HG02981 (cell line): ENCODE measurements around the gene FUNDC1.
"Not testable (repeated sequence)": the region's sequence is repeated elsewhere in the genome, so short reads cannot be mapped to it uniquely, and the experiment has no call there.

ENCODE experiments used
- ATAC-seq: cut with Tn5 transposase; IDR thresholded peaks from one replicate; pipeline ENCODE4 v1.9.1; 2021; ENCODE audit warnings: mild to moderate bottlenecking, moderate library complexity; ENCODE audit not compliant: unreplicated experiment

The FUNDC1 gene

GRCh38 chrX:44542567-44543325 is at the start of gene FUNDC1:
FUNDC1 (minus strand) TSS chrX:44542859; CDS start chrX:44542832, 27 bp downstream.
- ATAC-seq, result peak; percentile 95

- ATAC-seq, result no peak
These were observed 43.2 kb upstream of the FUNDC1 start for GRCh38 chrX:44585866-44586265.

GRCh38 chrX:44580466-44580865 is 37.8 kb upstream of the FUNDC1 start:
- no peak for ATAC-seq

GRCh38 chrX:44572340-44572938 is 29.8 kb upstream of the FUNDC1 start:
- no peak for ATAC-seq

GRCh38 chrX:44570522-44570921 is 27.9 kb upstream of the FUNDC1 start:
- no peak for ATAC-seq

GRCh38 chrX:44569122-44569521 is 26.5 kb upstream of the FUNDC1 start:
- no peak for ATAC-seq

GRCh38 chrX:44568196-44568595 is 25.5 kb upstream of the FUNDC1 start:
- ATAC-seq, result no peak

- ATAC-seq, result not testable (repeated sequence)
These were observed 19.2 kb upstream of the FUNDC1 start for GRCh38 chrX:44561896-44562295.

- no peak for ATAC-seq
These were observed 7.9 kb upstream of the FUNDC1 start for GRCh38 chrX:44550563-44550962.

- ATAC-seq, result not testable (repeated sequence)
These were observed 2.8 kb upstream of the FUNDC1 start for GRCh38 chrX:44545454-44545853.

GRCh38 chrX:44544036-44544435 is 1.4 kb upstream of the FUNDC1 start:
- ATAC-seq, result no peak

GRCh38 chrX:44536198-44536597 is 6.5 kb downstream of the FUNDC1 start:
- ATAC-seq, result no peak

GRCh38 chrX:44529310-44529709 is 13.3 kb downstream of the FUNDC1 start:
- no peak for ATAC-seq

GRCh38 chrX:44514272-44514671 is 28.4 kb downstream of the FUNDC1 start:
- ATAC-seq, result no peak

- ATAC-seq, result no peak
These were observed 35.4 kb downstream of the FUNDC1 start for GRCh38 chrX:44507292-44507691.

- ATAC-seq, result no peak
These were observed 36.0 kb downstream of the FUNDC1 start for GRCh38 chrX:44506678-44507077.

GRCh38 chrX:44503560-44503959 is 39.1 kb downstream of the FUNDC1 start:
- no peak for ATAC-seq

- ATAC-seq, result no peak
These were observed 47.6 kb downstream of the FUNDC1 start for GRCh38 chrX:44495091-44495490.

- ATAC-seq, result no peak
These were observed 48.3 kb downstream of the FUNDC1 start for GRCh38 chrX:44494357-44494756.

GRCh38 chrX:44489515-44489914 is 53.1 kb downstream of the FUNDC1 start:
- no peak for ATAC-seq

GRCh38 chrX:44484607-44485146 is 58.0 kb downstream of the FUNDC1 start:
- ATAC-seq, result no peak

- ATAC-seq, result no peak
These were observed 58.6 kb downstream of the FUNDC1 start for GRCh38 chrX:44483965-44484606.
